ENCODE measurements around the gene FXYD1. TPM values are rescaled to one million over a fixed set of nuclear protein-coding genes. Genes with fewer than 3 reads are reported as not detected.

The FXYD1 gene
- total RNA-seq, 4 donors from 2014 or later = 2.0 to 10.9 (median 6.7) TPM

DNA sequence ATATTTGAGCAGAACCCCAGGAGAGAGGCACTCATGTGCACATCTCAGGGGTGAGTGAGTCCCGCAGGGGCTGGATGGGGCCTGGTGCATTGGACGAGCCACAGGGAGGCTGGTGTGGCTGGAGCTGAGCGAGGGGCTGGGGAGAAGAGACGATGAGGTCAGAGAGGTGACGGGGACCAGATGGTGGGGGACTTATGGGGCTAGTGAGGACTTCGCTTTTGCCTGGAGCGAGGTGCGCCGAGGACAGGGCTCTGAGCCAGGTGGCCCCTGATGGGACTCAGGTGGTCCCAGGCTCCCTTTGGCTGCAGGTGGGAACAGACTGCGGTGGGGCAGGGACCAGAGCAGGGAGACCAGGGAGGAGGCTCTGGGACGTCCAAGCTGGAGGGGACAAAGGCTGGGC, 29.9 kb upstream of the FXYD1 start:
- Histone ChIP-seq H3K4me3 (no peak overlapping the region), H3K27me3 (no peaks in the 10 kb centered on the region), H3K9me3 (no peaks in the 10 kb centered on the region), H3K36me3 (no peaks in the 10 kb centered on the region), H3K27ac (peak overlapping the region; percentile 70), H3K4me1 (peaks cover 45% of the 10 kb centered on the region)
- no peak for DNase-seq (ENCODE audit: low spot score in 2 of 2)
- TF ChIP-seq, protein P1, sequence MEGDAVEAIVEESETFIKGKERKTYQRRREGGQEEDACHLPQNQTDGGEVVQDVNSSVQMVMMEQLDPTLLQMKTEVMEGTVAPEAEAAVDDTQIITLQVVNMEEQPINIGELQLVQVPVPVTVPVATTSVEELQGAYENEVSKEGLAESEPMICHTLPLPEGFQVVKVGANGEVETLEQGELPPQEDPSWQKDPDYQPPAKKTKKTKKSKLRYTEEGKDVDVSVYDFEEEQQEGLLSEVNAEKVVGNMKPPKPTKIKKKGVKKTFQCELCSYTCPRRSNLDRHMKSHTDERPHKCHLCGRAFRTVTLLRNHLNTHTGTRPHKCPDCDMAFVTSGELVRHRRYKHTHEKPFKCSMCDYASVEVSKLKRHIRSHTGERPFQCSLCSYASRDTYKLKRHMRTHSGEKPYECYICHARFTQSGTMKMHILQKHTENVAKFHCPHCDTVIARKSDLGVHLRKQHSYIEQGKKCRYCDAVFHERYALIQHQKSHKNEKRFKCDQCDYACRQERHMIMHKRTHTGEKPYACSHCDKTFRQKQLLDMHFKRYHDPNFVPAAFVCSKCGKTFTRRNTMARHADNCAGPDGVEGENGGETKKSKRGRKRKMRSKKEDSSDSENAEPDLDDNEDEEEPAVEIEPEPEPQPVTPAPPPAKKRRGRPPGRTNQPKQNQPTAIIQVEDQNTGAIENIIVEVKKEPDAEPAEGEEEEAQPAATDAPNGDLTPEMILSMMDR (IDR thresholded peaks at IDR 0.05) = no peak
- TF ChIP-seq EP300 (IDR thresholded peaks at IDR 0.05) (no peak), POLR2AphosphoS5 (IDR thresholded peaks at IDR 0.05) (no peak), POLR2A (IDR thresholded peaks at IDR 0.05) (no peak)
- 80% methylated on average over 11 of the region's 11 CpGs for WGBS

DNA sequence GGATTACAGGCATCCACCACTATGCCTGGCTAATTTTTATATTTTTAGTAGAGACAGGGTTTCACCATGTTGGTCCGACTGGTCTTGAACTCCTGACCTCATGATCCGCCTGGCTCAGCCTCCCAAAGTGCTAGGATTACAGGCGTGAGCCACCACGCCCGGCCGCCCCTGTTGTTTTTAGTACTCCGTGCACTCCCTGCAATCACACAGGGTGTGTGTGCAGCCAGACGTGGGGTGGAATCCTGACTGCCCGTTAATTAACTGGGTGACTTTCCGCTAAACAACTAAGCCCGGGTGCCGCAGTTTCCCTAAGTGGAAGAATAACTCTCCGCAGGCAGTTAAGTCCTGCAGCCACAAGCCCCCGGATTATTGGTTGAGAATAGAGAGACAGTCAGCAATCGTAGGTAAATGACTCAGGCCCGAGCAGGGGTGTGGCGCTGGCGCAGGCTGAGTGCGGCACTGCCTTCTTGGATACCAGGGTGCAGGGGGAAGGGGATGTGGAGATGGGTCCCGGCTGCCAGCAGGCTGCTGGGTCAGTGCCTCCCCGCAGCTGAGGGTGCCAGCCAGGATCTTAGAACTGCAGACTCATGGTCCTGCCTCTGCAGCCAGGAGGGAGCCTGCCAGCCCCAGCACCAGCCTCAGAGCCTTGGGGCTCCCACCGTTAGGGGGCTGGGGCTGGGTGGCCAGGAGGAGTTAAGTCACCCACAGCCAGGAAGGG, 29.1 kb upstream of the FXYD1 start:
- H3K4me1 ChIP-seq = peaks cover 54% of the 10 kb centered on the region

DNA sequence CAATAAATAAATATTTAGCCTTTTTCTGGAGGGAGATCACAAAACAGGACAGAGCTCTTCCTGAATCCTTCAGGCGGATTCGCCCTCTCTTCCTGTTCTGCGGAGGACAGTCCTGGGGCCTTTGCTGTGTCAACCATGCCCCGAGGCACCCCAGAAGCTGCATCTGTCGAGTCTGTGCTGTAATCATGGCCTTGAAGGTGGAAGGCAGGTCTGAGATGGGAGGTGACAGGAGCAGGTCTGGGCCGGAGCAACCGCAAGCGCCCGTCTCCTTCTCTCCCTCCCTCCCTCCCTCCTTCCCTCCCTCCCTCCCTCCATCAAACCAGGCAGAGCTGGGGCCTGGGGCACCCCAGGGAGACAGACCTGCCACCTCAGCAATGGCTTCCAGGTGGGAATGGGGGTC, 27.6 kb upstream of the FXYD1 start:
- Histone ChIP-seq H3K4me1 (peaks cover 66% of the 10 kb centered on the region), H3K9me3 (no peaks in the 10 kb centered on the region), H3K36me3 (no peaks in the 10 kb centered on the region), H3K27ac (peak overlapping the region; percentile 61), H3K4me3 (no peak overlapping the region), H3K27me3 (no peaks in the 10 kb centered on the region)
- TF ChIP-seq, protein P1 (IDR thresholded peaks at IDR 0.05) = no peak
- TF ChIP-seq POLR2A (IDR thresholded peaks at IDR 0.05) (no peak), EP300 (IDR thresholded peaks at IDR 0.05) (no peak), POLR2AphosphoS5 (IDR thresholded peaks at IDR 0.05) (no peak)
- no peak for DNase-seq (ENCODE audit: low spot score in 2 of 2)
- WGBS = 37% methylated on average over 9 of the region's 9 CpGs

More for the DNA sequence above, 29.1 kb upstream of the FXYD1 start:
- Histone ChIP-seq H3K27ac (peak overlapping the region; percentile 70), H3K36me3 (no peaks in the 10 kb centered on the region), H3K4me3 (no peak overlapping the region), H3K27me3 (no peaks in the 10 kb centered on the region), H3K9me3 (no peaks in the 10 kb centered on the region)
- WGBS = 38% methylated on average over 21 of the region's 22 CpGs
- no peak for TF ChIP-seq EP300 (IDR thresholded peaks at IDR 0.05)
- no peak for TF ChIP-seq POLR2AphosphoS5 (IDR thresholded peaks at IDR 0.05)
- TF ChIP-seq, protein P1 (IDR thresholded peaks at IDR 0.05) = no peak
- TF ChIP-seq POLR2A (IDR thresholded peaks at IDR 0.05) = no peak
- DNase-seq (ENCODE audit: low spot score in 2 of 2) = no peak

DNA sequence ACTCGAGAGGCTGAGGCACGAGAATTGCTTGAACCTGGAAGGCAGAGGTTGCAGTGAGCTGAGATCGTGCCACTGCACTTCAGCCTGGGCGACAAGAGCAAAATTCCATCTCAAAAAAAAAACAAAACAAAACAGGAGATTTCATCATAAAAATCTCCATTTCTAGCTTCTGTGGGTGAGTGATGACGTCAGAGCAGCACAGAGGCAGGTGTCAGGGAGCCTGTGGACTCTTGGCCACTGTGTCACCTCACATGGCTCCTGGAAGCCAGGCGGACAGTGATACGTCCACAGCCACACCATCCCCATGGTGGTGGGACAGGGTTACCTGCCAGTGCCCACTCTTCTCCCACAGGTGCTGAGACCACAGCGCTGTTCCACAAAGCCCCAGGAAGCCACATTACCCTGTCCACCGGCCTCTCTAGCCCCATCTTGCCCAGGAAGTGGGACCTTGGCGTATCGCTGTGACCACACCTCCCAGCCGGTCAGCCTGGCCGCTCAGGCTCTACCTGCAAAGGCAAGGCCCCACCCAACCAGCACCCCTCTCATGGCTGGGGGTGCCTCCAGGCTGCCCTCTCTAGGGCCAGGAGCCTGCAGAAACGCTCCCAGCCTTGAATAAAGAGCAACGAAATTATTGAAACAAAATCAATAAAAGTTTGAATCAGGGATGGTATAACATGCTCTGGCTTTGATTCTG, 25.5 kb upstream of the FXYD1 start:
- Histone ChIP-seq H3K36me3 (no peaks in the 10 kb centered on the region), H3K27ac (peak overlapping the region; percentile 88), H3K27me3 (no peaks in the 10 kb centered on the region), H3K4me1 (peaks cover 56% of the 10 kb centered on the region), H3K9me3 (no peaks in the 10 kb centered on the region), H3K4me3 (no peak overlapping the region)
- 87% methylated on average over 10 of the region's 15 CpGs for whole genome bisulfite sequencing
- TF ChIP-seq EP300 (IDR thresholded peaks at IDR 0.05) (no peak), POLR2A (IDR thresholded peaks at IDR 0.05) (no peak), POLR2AphosphoS5 (IDR thresholded peaks at IDR 0.05) (no peak)
- TF ChIP-seq, protein P1 (IDR thresholded peaks at IDR 0.05) = no peak
- no peak for DNase-seq (ENCODE audit: low spot score in 2 of 2)
